Neural cell (in vitro differentiated cells): Measurements from ENCODE around the gene SLC39A7.

Experiments
- CTCF ChIP-seq: fragments of 450-650 bp; IDR thresholded peaks from 2 replicates; pipeline ENCODE4 v1.5.1; 2014; ENCODE audit warnings: antibody characterized with exemption, mild to moderate bottlenecking, moderate library complexity; ENCODE audit not compliant: poor library complexity, severe bottlenecking
- EZH2 ChIP-seq: fragments of 200-600, 300-800 bp; shearing (Covaris generic), sonication (generic); IDR thresholded peaks from 2 replicates; pipeline ENCODE4 v1.6.1; 2014; ENCODE audit warnings: antibody characterized with exemption, low read length, borderline replicate concordance, mild to moderate bottlenecking; ENCODE audit not compliant: insufficient read depth, poor library complexity, severe bottlenecking
- RAD21 ChIP-seq: fragments of 450-650 bp; conservative IDR thresholded peaks from 2 replicates; pipeline ENCODE4 v1.6.1; 2014; ENCODE audit warnings: antibody characterized with exemption, mild to moderate bottlenecking, moderate library complexity
- SMC3 ChIP-seq: fragments of 450-650 bp; conservative IDR thresholded peaks from 2 replicates; pipeline ENCODE4 v1.6.1; 2014; ENCODE audit warnings: antibody characterized with exemption, mild to moderate bottlenecking, moderate library complexity; ENCODE audit not compliant: poor library complexity
- TAF1 ChIP-seq: IDR thresholded peaks from 2 replicates; pipeline ENCODE4 v1.6.1; 2012; ENCODE audit warnings: low read depth
- TF ChIP-seq, protein P1 (sequence below): IDR thresholded peaks from 2 replicates; pipeline ENCODE4 v1.6.1; 2012; ENCODE audit warnings: borderline replicate concordance

DNA sequence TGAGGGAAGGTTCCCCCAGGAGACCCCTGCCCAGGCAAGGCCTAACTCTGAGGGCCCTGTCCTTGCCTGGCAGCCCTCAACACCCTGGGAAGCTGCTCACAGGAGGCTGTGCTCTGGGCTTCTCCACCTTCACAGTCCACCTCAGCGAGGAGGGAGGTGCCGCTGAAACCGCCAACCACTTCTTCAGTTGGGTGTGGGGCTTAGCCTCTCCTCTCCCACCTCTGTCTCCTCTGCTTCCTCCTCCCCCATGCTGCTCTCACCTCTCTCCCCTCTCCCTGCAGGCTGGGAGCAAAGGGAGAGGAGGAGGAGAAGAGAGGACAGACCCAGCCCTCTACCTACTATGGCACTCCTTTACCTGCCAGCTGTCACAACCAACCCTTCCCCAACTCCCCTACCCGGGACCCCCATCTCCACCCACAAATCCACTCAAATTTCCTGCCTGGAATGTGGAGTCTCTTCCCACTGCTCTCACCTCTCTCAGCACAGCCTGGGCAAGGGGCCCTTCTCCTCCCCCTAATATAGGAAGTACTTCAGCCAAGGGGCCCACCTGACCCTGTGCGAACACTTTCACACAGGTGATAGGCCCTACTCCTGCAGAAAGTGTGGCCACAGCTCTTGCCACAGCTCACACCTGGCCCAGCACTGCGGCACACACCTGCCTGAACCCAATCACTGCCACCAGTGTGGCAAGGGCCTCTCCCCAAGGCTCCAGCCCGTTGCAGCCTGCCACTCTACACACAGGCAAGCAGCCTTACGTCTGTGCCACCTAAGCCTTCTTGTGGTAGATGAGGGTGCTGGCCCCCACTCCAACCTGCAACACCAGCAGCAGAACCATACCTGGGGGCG lies 14.8 kb downstream of the SLC39A7 start:
- TF ChIP-seq CTCF (no peak), TAF1 (no peak), EZH2 (no peak), SMC3 (no peak), RAD21 (no peak)
- TF ChIP-seq, protein P1, sequence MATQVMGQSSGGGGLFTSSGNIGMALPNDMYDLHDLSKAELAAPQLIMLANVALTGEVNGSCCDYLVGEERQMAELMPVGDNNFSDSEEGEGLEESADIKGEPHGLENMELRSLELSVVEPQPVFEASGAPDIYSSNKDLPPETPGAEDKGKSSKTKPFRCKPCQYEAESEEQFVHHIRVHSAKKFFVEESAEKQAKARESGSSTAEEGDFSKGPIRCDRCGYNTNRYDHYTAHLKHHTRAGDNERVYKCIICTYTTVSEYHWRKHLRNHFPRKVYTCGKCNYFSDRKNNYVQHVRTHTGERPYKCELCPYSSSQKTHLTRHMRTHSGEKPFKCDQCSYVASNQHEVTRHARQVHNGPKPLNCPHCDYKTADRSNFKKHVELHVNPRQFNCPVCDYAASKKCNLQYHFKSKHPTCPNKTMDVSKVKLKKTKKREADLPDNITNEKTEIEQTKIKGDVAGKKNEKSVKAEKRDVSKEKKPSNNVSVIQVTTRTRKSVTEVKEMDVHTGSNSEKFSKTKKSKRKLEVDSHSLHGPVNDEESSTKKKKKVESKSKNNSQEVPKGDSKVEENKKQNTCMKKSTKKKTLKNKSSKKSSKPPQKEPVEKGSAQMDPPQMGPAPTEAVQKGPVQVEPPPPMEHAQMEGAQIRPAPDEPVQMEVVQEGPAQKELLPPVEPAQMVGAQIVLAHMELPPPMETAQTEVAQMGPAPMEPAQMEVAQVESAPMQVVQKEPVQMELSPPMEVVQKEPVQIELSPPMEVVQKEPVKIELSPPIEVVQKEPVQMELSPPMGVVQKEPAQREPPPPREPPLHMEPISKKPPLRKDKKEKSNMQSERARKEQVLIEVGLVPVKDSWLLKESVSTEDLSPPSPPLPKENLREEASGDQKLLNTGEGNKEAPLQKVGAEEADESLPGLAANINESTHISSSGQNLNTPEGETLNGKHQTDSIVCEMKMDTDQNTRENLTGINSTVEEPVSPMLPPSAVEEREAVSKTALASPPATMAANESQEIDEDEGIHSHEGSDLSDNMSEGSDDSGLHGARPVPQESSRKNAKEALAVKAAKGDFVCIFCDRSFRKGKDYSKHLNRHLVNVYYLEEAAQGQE: no peak
